Esophagus (tissue), 2 donors: ENCODE results near the gene FZD2. TPM values are rescaled to one million over a fixed set of nuclear protein-coding genes. Genes with fewer than 3 reads are reported as not detected.
"Not testable (repeated sequence)": the region's sequence is repeated elsewhere in the genome, so short reads cannot be mapped to it uniquely, and the experiment has no call there.

Source experiments
- H3K27ac ChIP-seq, 2 donors: one replicate each; pipeline ENCODE4 v1.5.1; 2013; ENCODE audit warnings: low read depth in 2 of 2, mild to moderate bottlenecking in 2 of 2, inconsistent platforms in 1 of 2, low read length in 1 of 2, moderate library complexity in 1 of 2
- H3K27me3 ChIP-seq, 2 donors: one replicate each; pipeline ENCODE4 v1.6.1; 2013; ENCODE audit warnings: low read length in 2 of 2, control low read depth in 1 of 2, mild to moderate bottlenecking in 1 of 2; ENCODE audit not compliant: insufficient read depth in 2 of 2, control insufficient read depth in 1 of 2
- H3K36me3 ChIP-seq, 2 donors: one replicate each; pipeline ENCODE4 v1.6.1; 2013; ENCODE audit warnings: low read length in 1 of 2; ENCODE audit not compliant: control insufficient read depth in 2 of 2, insufficient read depth in 2 of 2
- H3K4me1 ChIP-seq, 2 donors: one replicate each; pipeline ENCODE4 v1.6.1; 2013; ENCODE audit warnings: low read length in 1 of 2; ENCODE audit not compliant: control insufficient read depth in 2 of 2, insufficient read depth in 2 of 2
- H3K4me3 ChIP-seq, 2 donors: one replicate each; pipeline ENCODE4 v1.5.1; 2013; ENCODE audit warnings: low read length in 2 of 2, mild to moderate bottlenecking in 2 of 2, low read depth in 1 of 2, moderate library complexity in 1 of 2
- H3K9me3 ChIP-seq, 2 donors: one replicate each; pipeline ENCODE4 v1.6.1; 2013; ENCODE audit warnings: mild to moderate bottlenecking in 2 of 2, low read depth in 1 of 2, low read length in 1 of 2, moderate library complexity in 1 of 2; ENCODE audit not compliant: control insufficient read depth in 2 of 2, insufficient read depth in 1 of 2
- WGBS, 2 donors: extraction: QIAGEN DNeasy Blood & Tissue Kit; methylation state at CpG; one replicate each; pipeline ENCODE4 v1.1.7; 2013; 5-methylcytosine and 5-hydroxymethylcytosine counted together
- polyA plus RNA-seq, 2 donors: library from polyadenylated mRNA; stranded (reverse); fragments of 200-250 nt; gene quantifications; one replicate each; pipeline ENCODE4 v1.2.3, GENCODE V29; 2013
- donor health status: healthy with polysubstance abuse.
- donor health status: Bipolar disorder and iron deficiency.

The FZD2 gene
- polyA plus RNA-seq, 2 donors = 0.37 to 0.54 TPM

DNA sequence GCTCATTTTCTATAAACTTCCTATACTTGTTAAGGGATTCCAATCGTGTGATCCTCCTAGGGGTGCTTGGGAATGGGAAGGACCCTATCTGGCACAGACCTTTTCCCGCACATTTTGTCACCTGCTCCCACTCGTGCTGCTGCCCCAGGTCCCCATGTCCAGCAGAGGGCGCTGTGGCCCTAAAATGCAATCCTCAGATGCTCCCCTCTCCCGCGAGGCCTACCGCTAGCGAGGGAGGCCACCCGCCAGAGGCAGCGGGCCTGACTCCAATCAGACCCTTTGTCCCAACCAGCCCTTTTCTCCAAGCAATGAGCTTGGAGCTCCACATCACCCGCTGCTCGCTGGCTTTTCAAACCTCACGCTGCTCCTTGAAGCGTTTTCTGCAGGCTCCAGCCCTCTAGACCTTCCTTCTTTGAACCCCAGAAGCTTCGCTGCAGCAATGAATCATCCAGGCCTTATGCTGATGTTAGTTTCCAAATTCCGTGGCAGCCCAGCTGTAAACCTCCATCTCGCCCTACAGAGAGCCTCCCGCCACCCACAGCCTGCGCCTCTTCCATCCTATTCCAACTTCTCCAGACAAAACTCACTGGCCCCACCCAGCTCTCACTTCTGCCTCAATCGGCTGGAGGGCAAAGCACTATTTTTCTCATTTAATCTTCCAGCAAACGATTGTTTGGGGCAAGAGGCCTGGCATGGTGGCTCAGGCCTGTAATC, 23.6 kb upstream of the FZD2 start:
- H3K4me3 ChIP-seq = no peak overlapping the region
- H3K27ac ChIP-seq = peak overlapping the region in 1 of 2 donors; percentile 24
- WGBS, 2 donors = 27 to 30% methylated on average over 21 of the region's 21 CpGs

DNA sequence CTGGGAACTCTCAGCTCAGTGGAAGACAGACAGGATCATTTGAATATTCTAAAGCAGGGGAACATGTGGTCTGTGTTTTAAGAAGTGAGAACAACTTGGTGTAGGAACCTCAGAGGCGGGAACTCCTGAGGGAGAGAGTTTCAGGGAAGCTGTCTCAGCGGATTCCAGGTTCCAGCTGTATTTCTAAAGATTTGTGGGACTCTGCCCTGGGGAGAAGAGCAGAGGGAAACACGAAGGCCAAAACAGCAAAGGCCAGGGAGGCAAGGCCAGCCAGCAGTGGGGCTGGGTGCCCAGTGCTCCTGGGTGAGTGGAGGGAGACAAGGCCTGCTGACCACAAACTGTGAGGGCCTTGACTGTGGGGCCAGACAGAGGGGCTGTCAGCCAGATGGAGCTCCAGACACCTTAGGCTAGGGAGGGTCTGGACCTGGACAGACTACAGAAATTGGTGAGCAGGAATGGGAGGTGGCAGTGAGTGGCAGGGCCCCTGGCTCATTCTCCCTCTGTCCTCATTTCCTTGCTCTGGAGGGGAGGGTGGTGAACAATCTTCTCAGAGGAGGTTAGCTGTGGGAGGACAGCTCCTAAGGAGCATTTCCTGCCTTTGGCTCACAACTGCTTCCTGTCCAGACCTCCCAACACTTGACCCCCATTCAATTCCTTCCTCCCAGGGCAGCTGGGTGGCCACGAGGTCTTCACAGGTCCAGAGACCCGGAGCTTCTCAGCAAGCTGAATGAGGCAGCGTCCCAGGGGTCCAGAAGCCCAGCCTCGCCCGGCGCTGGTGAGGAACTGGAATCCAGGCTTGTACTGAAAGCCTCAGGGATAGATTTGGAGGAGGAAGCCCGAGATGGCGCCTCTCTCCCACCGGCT, 21.0 kb upstream of the FZD2 start:
- 67 to 68% methylated on average over 12 of the region's 12 CpGs for WGBS, 2 donors

More for the DNA sequence above, 23.6 kb upstream of the FZD2 start:
- H3K27me3 ChIP-seq = no peaks in the 10 kb centered on the region
- H3K36me3 ChIP-seq = no peaks in the 10 kb centered on the region
- peaks cover 0 to 4% of the 10 kb centered on the region in 2 donors for H3K4me1 ChIP-seq
- no peaks in the 10 kb centered on the region for H3K9me3 ChIP-seq

DNA sequence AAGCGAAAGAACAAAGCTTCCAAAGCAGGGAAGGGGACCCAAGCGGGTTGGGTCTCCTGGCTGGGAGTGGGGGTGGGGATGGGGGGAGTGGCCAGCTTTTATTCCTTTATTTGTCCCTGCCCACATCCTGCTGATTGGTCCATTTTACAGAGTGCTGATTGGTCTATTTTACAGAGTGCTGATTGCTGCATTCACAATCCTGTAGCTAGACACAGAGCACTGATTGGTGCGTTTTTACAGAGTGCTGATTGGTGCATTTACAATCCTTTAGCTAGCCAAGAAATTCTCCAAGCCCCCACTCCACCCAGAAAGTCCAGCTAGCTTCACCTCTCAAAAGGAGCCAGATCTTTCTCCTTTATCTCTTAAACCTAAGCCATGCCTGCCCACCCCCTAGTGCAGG, 19.4 kb upstream of the FZD2 start:
- WGBS, 2 donors = 94 to 96% methylated on average over 3 of the region's 3 CpGs
- not testable (repeated sequence) for H3K9me3 ChIP-seq, H3K4me1 ChIP-seq, H3K4me3 ChIP-seq, H3K27me3 ChIP-seq, H3K27ac ChIP-seq, H3K36me3 ChIP-seq

More for the DNA sequence above, 21.0 kb upstream of the FZD2 start:
- Histone ChIP-seq H3K9me3 (no peaks in the 10 kb centered on the region), H3K27ac (no peak overlapping the region), H3K4me1 (peaks cover 0 to 4% of the 10 kb centered on the region in 2 donors), H3K27me3 (no peaks in the 10 kb centered on the region), H3K4me3 (no peak overlapping the region), H3K36me3 (no peaks in the 10 kb centered on the region)

DNA sequence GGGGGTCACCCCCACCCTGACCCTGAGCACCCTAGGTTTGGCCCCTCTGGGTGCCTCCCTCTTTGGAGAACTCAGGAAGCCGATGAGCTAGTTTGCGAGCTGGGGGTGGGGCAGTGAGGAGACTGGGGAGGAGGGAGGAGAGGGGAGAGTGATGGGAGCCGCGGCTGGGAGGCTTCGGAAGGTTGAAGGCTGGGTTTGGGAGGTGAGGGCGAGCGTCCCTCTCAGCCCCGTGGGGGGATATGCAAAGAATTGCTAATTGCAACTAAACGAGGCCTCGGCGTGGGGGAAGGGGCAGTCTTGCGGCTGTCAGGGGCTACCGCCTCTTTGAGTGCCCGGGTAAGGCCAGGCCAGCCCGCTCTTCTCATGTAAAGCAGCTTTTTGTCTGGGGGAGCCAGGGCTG, 17.6 kb upstream of the FZD2 start:
- Histone ChIP-seq H3K9me3 (no peaks in the 10 kb centered on the region), H3K4me3 (no peak overlapping the region), H3K27ac (no peak overlapping the region), H3K27me3 (no peaks in the 10 kb centered on the region), H3K4me1 (no peaks in the 10 kb centered on the region), H3K36me3 (no peaks in the 10 kb centered on the region)
- 38 to 43% methylated on average over 15 of the region's 15 CpGs for WGBS, 2 donors

DNA sequence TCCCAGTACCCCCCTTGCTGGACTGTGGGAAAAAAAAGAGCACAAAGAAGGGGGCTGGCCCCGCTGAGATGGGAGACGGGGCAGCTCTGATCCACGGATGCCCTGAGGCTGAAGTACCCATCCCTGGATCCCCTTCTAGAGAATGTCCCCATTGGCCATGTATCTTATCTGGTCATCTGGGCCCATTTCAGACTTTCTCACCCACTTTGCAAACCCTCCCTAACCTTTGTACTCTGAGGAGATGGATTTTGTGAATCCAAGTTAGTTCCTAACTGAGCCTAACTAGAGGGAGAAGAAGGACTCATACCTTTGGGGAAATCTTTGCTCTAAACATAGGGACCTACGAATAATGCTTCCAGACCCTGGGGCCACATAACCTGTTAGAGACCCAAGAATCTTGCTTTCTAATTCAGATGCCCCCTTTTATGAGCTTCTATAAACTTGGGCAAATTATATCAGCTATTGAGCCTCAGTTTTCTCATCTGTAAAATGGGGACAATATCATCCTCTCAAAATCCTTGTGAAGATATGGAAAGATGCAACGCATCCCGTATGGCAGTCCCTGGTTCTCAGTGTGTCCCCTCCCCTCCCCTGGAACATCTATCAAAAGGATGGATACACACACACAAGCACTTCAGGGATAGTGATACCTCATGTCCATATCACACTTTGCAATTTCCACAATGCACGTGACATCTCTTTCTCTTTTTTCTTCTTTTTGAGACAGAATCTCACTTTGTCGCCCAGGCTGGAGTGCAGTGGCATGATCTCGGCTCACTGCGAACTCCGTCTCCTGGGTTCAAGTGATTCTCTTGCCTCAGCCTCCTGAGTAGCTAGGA, 16.8 kb upstream of the FZD2 start:
- 81 to 86% methylated on average over 11 of the region's 11 CpGs for WGBS, 2 donors
- Histone ChIP-seq H3K27ac (no peak overlapping the region), H3K4me1 (no peaks in the 10 kb centered on the region), H3K36me3 (no peaks in the 10 kb centered on the region), H3K27me3 (no peaks in the 10 kb centered on the region), H3K4me3 (no peak overlapping the region), H3K9me3 (no peaks in the 10 kb centered on the region)

DNA sequence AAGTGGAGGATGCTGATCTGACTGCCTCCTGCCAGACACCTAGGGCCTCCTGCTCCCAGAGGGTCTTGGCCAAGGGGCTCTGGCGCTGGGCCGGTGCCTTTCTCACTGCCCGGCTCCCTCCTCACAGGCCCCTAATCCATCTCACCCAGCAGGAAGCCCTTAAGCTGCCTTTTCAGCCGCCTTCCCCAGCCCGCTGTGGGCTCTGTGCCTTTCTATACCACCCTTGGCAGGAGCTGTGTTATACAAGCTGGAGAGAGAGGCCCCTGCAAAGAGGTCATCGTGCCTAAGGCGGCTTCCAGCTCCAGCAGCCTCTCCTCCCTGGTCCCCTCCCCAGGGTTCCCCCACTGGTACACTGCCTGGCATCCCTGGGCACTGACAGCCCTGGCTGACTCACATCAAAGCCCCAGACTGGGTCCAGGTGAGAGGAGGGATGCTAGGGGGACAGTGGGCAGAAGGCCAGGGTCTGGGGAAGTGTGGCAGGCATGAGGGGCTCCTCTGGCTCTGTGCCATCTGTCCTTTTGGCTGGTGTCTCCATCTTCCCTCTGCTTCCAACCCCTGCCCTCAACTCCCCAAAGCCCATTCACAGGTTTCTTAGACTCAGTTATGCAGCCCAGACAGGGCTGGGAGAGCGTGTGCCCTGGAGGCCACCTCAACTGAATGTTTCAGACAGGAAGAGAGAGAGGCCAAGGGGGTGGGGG, 15.3 kb upstream of the FZD2 start:
- WGBS, 2 donors = 53 to 57% methylated on average over 8 of the region's 8 CpGs
- Histone ChIP-seq H3K9me3 (peaks cover 0 to 2% of the 10 kb centered on the region in 2 donors), H3K27me3 (no peaks in the 10 kb centered on the region), H3K36me3 (no peaks in the 10 kb centered on the region), H3K4me1 (no peaks in the 10 kb centered on the region), H3K27ac (no peak overlapping the region), H3K4me3 (no peak overlapping the region)

DNA sequence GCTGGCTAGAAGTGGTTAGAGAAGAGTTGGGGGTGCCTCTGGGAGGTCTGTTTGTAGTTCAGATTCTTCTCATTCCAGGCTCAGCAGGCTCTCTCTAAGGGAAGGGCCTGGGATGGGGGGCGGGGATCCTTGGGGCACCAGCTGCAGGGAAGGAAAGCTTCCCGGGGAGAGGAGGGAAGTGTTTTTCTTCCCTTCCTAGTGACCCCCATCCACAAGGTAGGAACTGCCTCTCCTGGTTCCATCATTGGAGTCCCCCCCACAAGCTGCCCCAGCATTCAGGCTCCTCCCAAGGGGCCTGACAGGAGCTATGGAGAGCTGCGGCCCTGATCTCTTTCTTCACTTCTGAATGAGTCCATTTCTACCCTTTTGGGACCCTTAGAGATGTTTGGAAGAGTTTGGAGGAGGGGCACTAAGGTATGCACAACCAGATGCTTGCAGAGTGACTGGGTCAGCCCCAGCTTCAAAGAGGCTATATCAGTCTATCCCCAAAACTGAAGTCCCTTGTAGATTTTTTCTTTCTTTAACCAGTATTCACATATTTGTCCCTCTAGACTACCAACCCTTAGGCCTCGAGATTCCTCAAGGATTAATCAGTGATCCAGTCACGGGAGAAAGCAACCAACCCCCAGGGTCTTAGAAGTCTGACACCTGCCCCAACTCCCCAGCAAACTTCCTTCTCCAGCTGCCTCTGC, 13.9 kb upstream of the FZD2 start:
- peaks cover 0 to 2% of the 10 kb centered on the region in 2 donors for H3K9me3 ChIP-seq
- no peak overlapping the region for H3K27ac ChIP-seq
- H3K27me3 ChIP-seq = no peaks in the 10 kb centered on the region
- H3K4me1 ChIP-seq = no peaks in the 10 kb centered on the region
- H3K36me3 ChIP-seq = no peaks in the 10 kb centered on the region
- no peak overlapping the region for H3K4me3 ChIP-seq
- WGBS, 2 donors = 47 to 48% methylated on average over 5 of the region's 5 CpGs

DNA sequence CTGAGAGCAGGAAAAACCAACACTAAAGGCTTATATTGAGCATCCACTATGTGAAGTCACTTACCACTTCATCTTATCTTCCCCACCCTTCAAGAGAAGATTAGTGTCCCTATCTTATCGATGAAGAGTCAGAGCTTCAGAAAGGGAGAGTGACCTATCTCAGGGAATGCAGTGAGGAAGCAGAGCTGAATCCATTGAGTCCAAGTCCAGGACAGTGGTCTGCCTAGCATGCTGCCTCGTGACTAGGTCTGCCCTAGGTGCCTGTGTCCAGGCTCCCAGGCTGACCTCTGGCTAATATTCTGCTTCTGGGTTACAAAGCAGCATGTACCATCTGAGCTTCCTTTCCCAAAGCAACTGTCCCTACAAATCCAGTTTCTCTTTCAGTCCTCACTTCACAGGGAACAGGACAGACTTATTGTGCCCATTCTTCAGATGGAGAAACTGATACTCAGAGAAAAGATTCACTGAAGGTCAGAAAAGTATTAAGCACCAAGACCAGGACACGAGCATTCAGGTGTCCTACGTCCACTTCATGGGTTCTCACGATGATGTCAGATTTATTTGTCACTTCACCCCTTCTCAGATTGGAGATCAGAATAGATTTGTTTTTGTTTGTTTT, 13.3 kb upstream of the FZD2 start:
- Histone ChIP-seq H3K27ac (no peak overlapping the region), H3K36me3 (no peaks in the 10 kb centered on the region)
- 68 to 70% methylated on average over 5 of the region's 5 CpGs for WGBS, 2 donors

More for the DNA sequence above, 13.3 kb upstream of the FZD2 start:
- Histone ChIP-seq H3K4me3 (no peak overlapping the region), H3K4me1 (no peaks in the 10 kb centered on the region), H3K27me3 (no peaks in the 10 kb centered on the region), H3K9me3 (peaks cover 0 to 2% of the 10 kb centered on the region in 2 donors)
